HG03432 (cell line): Measurements from ENCODE around the gene NRAP.

ENCODE experiments used
- ATAC-seq: cut with Tn5 transposase; IDR thresholded peaks from one replicate; pipeline ENCODE4 v1.9.1; 2021; ENCODE audit warnings: mild to moderate bottlenecking, moderate library complexity; ENCODE audit not compliant: unreplicated experiment

The NRAP gene

GRCh38 chr10:113566888-113567287 is 97.0 kb downstream of the NRAP start:
- ATAC-seq: no peak

GRCh38 chr10:113565364-113565763 is 98.5 kb downstream of the NRAP start:
- ATAC-seq: no peak

GRCh38 chr10:113563306-113564088 is 100.3 kb downstream of the NRAP start:
- ATAC-seq: peak; percentile 99

- ATAC-seq: no peak
Measured at GRCh38 chr10:113562704-113563103, 101.1 kb downstream of the NRAP start.

- no peak for ATAC-seq
Measured at GRCh38 chr10:113562069-113562468, 101.8 kb downstream of the NRAP start.

- ATAC-seq: no peak
Measured at GRCh38 chr10:113561214-113561613, 102.6 kb downstream of the NRAP start.

GRCh38 chr10:113560071-113560470 is 103.8 kb downstream of the NRAP start:
- ATAC-seq: no peak

- ATAC-seq: no peak
Measured at GRCh38 chr10:113557903-113558321, 105.9 kb downstream of the NRAP start.

GRCh38 chr10:113557424-113557862 is 106.4 kb downstream of the NRAP start:
- no peak for ATAC-seq

- ATAC-seq: no peak
Measured at GRCh38 chr10:113555751-113556150, 108.1 kb downstream of the NRAP start.

GRCh38 chr10:113555245-113555644 is 108.6 kb downstream of the NRAP start:
- ATAC-seq: no peak

- no peak for ATAC-seq
Measured at GRCh38 chr10:113554214-113554613, 109.6 kb downstream of the NRAP start.

GRCh38 chr10:113553149-113553548 is 110.7 kb downstream of the NRAP start:
- ATAC-seq: no peak

GRCh38 chr10:113552701-113553100 is 111.1 kb downstream of the NRAP start, which contains the start of gene HABP2:
Gene HABP2, plus strand, starts transcription at chr10:113553053. Its CDS starts 69 bp downstream, at chr10:113553122.
- no peak for ATAC-seq

GRCh38 chr10:113552014-113552413 is 111.8 kb downstream of the NRAP start:
- no peak for ATAC-seq

GRCh38 chr10:113550365-113550764 is 113.5 kb downstream of the NRAP start:
- peak; percentile 43 for ATAC-seq

- ATAC-seq: no peak
Measured at GRCh38 chr10:113549856-113550255, 114.0 kb downstream of the NRAP start.

- ATAC-seq: no peak
Measured at GRCh38 chr10:113547426-113547825, 116.4 kb downstream of the NRAP start.

GRCh38 chr10:113544392-113544791 is 119.4 kb downstream of the NRAP start:
- ATAC-seq: no peak

GRCh38 chr10:113543107-113543955 is 120.5 kb downstream of the NRAP start:
- ATAC-seq: no peak

- ATAC-seq: no peak
Measured at GRCh38 chr10:113541549-113541927, 122.3 kb downstream of the NRAP start.
